ENCODE data around the gene SCARF1. TPM values are rescaled to one million over a fixed set of nuclear protein-coding genes. Genes with fewer than 3 reads are reported as not detected.

The SCARF1 gene
- total RNA-seq, 1 experiment from 2014 or later = 0.14 TPM

DNA sequence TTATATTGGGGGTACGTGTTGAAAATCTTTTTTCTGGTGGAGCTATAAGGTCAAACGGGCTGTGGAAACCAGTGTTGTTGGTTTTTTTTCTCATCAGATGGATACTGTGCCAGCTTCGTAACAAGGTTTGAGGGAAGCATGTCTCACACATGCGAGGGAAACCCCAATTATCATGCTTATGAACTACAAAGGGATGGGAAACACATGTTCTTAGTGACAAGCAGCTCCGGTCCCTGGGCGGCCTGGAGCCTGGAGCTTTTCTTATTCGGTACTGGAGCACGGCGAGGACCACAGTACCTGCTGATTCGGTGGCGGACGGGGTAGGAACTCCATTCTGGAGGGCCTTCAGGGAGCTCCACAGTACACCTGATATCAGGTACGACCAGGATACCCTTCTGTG is 29.4 kb downstream of the SCARF1 start:
- H3K4me3 Mint-ChIP-seq (ENCODE audit: low read depth, unreplicated experiment) = no peak overlapping the region
- H3K36me3 Mint-ChIP-seq (ENCODE audit: insufficient read depth, unreplicated experiment) = no peaks in the 10 kb centered on the region
- no peak overlapping the region for H3K27ac Mint-ChIP-seq (ENCODE audit: unreplicated experiment)
- BruUV-seq (replicated peaks) = no TSS peak
- DNase-seq = no peak
- H3K9me3 Mint-ChIP-seq (ENCODE audit: low read depth, unreplicated experiment) = no peaks in the 10 kb centered on the region
- CTCF ChIA-PET = interaction anchor here (0.7 kb wide), 1 partner anchor 9 kb away, joined by 10 read pairs; no protein-coding TSS in a partner anchor
- no peaks in the 10 kb centered on the region for H3K27me3 Mint-ChIP-seq (ENCODE audit: unreplicated experiment)
- TF ChIP-seq, protein P1, sequence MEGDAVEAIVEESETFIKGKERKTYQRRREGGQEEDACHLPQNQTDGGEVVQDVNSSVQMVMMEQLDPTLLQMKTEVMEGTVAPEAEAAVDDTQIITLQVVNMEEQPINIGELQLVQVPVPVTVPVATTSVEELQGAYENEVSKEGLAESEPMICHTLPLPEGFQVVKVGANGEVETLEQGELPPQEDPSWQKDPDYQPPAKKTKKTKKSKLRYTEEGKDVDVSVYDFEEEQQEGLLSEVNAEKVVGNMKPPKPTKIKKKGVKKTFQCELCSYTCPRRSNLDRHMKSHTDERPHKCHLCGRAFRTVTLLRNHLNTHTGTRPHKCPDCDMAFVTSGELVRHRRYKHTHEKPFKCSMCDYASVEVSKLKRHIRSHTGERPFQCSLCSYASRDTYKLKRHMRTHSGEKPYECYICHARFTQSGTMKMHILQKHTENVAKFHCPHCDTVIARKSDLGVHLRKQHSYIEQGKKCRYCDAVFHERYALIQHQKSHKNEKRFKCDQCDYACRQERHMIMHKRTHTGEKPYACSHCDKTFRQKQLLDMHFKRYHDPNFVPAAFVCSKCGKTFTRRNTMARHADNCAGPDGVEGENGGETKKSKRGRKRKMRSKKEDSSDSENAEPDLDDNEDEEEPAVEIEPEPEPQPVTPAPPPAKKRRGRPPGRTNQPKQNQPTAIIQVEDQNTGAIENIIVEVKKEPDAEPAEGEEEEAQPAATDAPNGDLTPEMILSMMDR (IDR thresholded peaks at IDR 0.05; ENCODE audit: unreplicated experiment) = no peak
- peaks cover 8% of the 10 kb centered on the region for H3K4me1 Mint-ChIP-seq (ENCODE audit: low read depth, unreplicated experiment)
- intact Hi-C loops (cut with micrococcal nuclease; ENCODE audit: unreplicated experiment) = no loop called here

DNA sequence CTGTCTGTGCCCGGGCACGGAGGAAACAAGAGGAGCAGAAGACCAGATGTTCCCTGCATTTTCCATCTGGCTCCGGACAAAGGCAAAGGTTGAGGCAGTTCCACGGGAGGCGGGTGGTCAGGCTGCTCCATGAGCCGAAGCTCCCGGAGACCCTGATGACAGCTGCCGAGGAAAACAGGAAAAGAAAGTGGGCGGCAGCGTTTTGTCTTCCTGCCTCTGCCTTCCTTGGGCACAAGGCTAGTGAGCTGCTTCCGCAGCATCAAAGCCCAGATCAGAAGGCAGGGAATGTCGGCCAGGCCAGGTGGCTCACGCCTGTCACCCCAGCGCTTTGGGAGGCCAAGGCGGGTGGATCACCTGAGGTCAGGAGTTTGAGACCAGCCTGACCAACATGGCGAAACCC is 33.1 kb downstream of the SCARF1 start:
- intact Hi-C loops (cut with micrococcal nuclease; ENCODE audit: unreplicated experiment) = no loop called here
- BruUV-seq (replicated peaks) = no TSS peak
- Mint-ChIP-seq H3K4me3 (ENCODE audit: low read depth, unreplicated experiment) (no peak overlapping the region), H3K27ac (ENCODE audit: unreplicated experiment) (no peak overlapping the region), H3K27me3 (ENCODE audit: unreplicated experiment) (no peaks in the 10 kb centered on the region), H3K36me3 (ENCODE audit: insufficient read depth, unreplicated experiment) (no peaks in the 10 kb centered on the region), H3K9me3 (ENCODE audit: low read depth, unreplicated experiment) (no peaks in the 10 kb centered on the region), H3K4me1 (ENCODE audit: low read depth, unreplicated experiment) (peaks cover 2% of the 10 kb centered on the region)
- TF ChIP-seq, protein P1 (IDR thresholded peaks at IDR 0.05; ENCODE audit: unreplicated experiment) = no peak
- CTCF ChIA-PET = no interaction called here
- DNase-seq = no peak

DNA sequence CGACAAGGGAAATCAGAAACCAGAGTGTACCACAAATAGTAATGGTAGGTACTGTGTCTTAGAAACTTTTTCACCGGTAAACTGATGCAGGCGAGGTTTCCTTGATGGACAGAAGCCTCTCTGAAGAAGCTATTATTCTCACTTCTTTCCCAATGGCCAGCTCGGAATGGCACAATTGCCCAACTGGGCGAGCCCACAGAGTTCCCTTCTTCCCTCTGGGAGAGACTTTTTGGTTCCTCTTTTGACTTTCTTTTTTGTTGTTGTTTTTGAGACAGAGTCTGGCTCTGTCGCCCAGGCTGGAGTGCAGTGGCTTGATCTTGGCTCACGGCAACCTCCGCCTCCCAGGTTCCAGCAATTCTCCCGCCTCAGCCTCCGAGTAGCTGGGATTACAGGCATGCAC is 33.8 kb downstream of the SCARF1 start:
- Mint-ChIP-seq H3K4me1 (ENCODE audit: low read depth, unreplicated experiment) (no peaks in the 10 kb centered on the region), H3K4me3 (ENCODE audit: low read depth, unreplicated experiment) (no peak overlapping the region), H3K27ac (ENCODE audit: unreplicated experiment) (no peak overlapping the region), H3K36me3 (ENCODE audit: insufficient read depth, unreplicated experiment) (no peaks in the 10 kb centered on the region), H3K27me3 (ENCODE audit: unreplicated experiment) (no peaks in the 10 kb centered on the region), H3K9me3 (ENCODE audit: low read depth, unreplicated experiment) (no peaks in the 10 kb centered on the region)
- no peak for DNase-seq
- intact Hi-C loops (cut with micrococcal nuclease; ENCODE audit: unreplicated experiment) = no loop called here
- no TSS peak for BruUV-seq (replicated peaks)
- TF ChIP-seq, protein P1 (IDR thresholded peaks at IDR 0.05; ENCODE audit: unreplicated experiment) = no peak
- CTCF ChIA-PET = no interaction called here

DNA sequence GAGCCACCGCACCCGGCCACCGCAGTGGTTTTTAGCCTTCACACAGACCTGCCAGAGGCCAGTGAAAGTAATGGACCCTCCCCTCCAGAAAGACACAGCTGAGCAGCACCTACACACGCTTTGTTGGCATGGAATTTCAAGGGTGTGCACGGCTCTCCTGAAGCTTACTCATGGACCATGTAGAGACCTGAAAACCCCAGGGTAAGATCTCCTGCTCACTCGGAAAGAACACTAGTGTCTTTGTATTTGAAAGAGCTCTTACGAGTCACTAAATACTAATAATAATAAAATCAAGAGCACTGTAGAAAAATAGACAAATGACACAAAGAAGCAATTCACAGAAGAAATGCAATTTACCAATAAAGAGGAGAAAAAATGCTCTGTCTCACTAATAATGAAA is 36.9 kb downstream of the SCARF1 start:
- no TSS peak for BruUV-seq (replicated peaks)
- H3K36me3 Mint-ChIP-seq (ENCODE audit: insufficient read depth, unreplicated experiment) = no peaks in the 10 kb centered on the region
- no peaks in the 10 kb centered on the region for H3K4me1 Mint-ChIP-seq (ENCODE audit: low read depth, unreplicated experiment)
- no peaks in the 10 kb centered on the region for H3K27me3 Mint-ChIP-seq (ENCODE audit: unreplicated experiment)
- DNase-seq = no peak
- intact Hi-C loops (cut with micrococcal nuclease; ENCODE audit: unreplicated experiment) = no loop called here
- H3K4me3 Mint-ChIP-seq (ENCODE audit: low read depth, unreplicated experiment) = no peak overlapping the region
- no peak overlapping the region for H3K27ac Mint-ChIP-seq (ENCODE audit: unreplicated experiment)
- CTCF ChIA-PET = interaction anchor here (0.5 to 0.6 kb wide), 2 partner anchors 30 to 38 kb away, joined by 4 to 5 read pairs; no protein-coding TSS in a partner anchor
- TF ChIP-seq, protein P1 (IDR thresholded peaks at IDR 0.05; ENCODE audit: unreplicated experiment) = no peak
- no peaks in the 10 kb centered on the region for H3K9me3 Mint-ChIP-seq (ENCODE audit: low read depth, unreplicated experiment)

Measured in Calu3 (cell line).